HG03280 (cell line): ENCODE results near the gene COL5A1.
"Not testable (repeated sequence)": the region's sequence is repeated elsewhere in the genome, so short reads cannot be mapped to it uniquely, and the experiment has no call there.

Source experiments
- ATAC-seq: cut with Tn5 transposase; IDR thresholded peaks from one replicate; pipeline ENCODE4 v1.9.1; 2021; ENCODE audit warnings: mild to moderate bottlenecking, moderate library complexity; ENCODE audit not compliant: unreplicated experiment

The COL5A1 gene

DNA sequence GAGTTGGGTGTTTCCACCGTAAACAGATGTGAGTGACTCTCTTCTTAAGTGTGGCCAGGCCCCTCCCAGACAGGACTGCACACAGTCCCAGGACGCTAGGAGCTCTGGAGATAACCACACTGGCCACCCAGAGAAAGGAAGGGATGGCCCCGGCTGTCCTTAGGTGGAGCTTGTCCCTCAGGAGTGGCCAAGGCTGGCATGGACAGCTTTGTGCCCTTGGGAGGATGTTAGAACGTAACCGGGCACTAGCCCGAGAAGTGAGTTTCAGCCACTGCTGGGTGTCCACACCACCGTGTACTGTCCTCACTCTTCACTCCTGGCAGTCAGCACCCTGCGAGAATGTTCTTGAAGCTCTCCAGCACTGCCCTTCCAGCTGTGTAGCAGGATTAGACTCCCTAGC, 203.2 kb downstream of the COL5A1 start:
- no peak for ATAC-seq

DNA sequence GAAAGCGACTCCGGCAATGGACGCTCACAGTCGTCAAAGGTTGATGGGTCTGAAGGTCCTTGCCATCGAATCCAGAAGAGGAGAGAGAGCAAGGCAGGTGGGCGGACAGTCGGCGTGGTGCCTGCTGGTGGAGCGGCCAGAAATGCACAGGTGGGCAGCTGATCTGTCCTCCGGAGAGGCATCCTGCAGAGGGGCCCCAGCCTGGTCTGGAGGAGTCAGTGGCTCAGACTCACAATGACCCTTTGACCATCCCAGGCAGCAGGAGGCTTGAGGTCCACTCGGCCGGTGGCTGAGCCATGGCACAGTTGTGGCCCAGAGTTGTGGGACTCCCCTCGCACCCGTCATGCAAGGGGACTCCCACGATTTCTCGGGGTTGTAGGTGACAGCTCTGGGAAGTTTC, 204.6 kb downstream of the COL5A1 start:
- ATAC-seq: no peak

DNA sequence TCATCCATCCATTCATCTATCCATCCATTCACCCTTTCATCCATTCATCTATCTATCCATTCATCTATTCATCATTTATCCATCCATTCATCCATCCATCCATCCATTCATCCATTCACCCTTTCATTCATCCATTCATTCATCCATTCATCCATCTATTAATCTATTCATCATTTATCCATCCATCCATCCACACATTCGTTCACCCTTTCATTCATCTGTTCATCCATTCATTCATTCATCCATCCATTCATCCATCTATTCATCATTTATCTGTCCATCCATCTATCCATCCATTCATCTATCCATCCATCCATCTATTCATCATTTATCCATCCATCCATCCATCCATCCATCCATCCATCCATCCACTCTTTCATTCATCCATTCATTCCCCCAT, 205.1 kb downstream of the COL5A1 start:
- ATAC-seq: no peak

DNA sequence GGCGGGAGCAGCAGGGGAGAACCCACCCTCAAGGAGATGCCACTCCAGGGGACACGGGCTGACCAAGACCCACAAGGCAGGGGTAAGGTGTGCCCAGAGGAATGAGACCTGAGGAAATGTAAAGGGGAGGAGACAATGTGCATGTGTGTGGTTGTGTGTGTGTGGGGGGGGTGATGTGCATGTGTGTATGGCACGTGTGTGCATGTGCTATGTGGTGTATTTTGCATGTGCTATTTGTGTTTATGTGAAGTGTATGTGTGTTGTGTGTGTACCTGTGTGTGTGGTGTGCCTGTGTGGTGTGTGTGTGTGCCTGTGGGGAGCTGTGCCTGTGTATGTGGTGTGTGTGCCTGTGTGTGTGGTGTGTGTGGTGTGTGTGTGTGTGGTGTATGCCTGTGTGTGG, 205.5 kb downstream of the COL5A1 start:
- no peak for ATAC-seq

DNA sequence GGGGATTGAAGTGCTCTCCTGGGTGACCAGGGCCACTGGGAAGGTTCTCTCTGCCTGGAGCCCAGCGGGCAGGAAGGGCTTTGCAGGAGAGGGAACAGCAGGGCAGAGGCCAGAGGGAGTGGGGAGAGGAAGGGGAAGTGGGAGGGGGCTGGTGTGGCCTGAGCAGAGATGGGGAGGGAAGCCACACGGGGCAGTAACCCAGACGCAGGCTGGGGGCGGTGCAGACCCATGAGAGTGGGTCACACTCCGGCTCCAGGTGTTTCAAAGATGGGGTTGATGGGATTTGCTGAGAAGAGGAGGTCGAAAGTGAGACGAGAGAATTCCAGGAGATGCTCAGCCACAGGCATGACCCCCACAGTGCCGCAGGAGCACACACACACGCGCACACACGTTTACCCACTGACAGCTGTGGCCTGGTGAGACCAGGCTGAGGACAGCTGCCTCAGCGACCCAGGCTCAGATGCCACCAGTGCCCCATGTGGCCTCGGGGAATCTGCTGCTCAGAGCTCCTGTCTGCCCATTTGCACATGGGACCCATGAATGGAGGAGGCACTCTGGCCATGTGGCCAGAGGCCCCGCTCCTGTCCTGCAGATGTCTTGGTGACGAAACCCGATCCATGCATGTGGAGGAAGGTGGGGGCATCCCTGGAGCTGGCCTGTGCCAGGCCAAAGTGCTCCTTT, 206.3 kb downstream of the COL5A1 start:
- no peak for ATAC-seq

DNA sequence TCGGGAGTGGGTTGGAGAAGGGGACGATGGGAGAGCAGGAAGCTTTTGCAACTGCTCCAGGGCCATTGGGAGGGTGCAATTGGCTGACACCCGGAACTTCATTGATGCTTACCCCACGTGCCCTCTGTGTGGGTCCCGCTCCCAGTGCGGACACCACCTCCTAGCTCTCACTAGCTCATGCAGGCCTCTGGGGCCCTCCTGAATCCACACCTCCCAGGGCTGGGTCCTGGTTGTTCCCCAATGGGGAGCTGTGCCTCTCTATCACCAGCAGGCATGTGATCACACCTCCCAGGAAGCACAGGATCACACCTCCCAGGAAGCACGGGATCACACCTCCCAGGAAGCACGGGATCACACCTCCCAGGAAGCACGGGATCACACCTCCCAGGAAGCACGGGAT, 206.9 kb downstream of the COL5A1 start:
- no peak for ATAC-seq

DNA sequence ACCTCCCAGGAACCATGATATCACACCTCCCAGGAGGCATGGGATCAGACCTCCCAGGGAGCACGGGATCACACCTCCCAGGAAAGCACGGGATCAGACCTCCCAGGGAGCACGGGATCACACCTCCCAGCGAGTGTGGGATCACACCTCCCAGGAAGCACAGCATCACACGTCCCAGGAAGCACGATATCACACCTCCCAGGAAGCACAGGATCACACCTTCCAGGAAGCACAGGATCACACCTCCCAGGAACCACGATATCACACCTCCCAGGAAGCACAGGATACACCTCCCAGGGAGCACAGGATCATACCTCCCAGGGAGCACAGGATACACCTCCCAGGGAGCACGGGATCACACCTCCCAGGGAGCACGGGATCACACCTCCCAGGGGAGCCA, 209.0 kb downstream of the COL5A1 start:
- no peak for ATAC-seq

DNA sequence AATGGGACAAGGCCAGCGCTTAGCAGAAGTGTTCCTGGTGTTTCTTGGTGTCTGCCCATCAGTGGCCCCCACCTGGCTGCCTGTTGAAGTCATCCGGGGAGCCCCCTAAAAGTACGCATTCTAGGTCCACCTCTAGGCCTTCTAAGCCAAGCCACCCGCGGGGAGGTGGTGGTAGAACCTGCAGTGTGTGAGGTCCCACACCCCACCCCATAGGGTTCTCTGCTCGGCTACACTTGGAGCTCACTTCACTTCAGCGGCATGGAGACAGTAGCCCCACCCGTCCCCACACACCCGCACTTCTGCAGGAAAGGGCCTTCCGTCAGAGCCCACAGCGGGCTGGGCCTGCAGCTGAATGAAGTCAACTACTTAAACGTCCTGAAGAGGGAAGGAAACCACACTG, 209.4 kb downstream of the COL5A1 start:
- ATAC-seq: no peak

DNA sequence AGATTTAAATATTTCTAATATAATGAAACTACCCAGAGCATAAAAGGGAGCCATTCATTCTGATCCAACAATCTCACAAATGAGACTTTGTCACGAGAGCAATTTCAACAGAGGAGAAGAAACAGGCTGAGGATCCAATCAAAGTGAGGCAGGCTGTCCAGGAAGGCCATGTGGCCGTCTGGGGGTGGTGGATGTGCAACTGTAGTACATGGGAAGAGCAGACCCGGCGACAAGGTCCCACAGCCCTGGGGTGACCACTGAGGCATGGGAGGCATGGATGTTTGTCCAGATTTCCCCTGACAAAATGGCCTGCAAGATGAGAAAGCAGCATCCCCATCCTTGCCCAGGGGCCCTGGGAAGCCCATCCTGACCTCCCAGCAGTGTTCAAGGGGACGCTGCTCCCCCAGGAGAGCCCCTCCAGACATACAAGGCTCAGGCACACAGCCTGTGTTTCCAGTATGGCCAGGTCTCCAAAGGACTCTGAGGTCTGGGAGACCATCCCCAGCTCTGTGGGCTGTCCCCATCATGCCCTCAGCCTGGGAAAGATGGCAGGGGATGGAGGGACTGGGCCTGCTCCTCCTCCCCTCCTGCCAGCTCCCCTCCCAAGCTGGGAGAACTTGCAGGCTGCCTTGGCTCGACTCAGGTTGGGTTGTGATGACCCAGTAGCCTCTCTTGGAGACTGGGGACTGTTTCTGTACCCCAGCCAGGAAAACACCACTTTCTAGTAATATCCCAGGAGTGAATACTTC, 211.5 kb downstream of the COL5A1 start:
- no peak for ATAC-seq

DNA sequence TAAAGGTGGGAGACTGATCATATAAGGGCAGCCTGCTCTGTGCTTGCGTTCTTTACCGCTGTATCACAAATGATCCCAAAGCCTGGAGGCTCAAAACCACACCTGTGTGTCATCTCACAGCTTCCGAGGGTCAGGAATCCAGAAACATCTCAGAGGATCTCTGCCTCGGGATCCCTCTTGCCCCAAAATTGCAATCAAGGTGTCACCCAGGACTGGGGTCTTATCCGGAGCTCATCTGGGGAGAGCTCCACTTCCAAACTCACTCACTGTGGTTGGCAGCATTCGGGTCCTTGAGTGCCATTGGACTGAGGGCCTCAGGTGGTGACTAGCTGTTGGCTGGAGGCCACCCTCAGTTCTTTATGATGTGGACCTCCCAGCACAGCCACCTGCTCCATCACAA, 212.3 kb downstream of the COL5A1 start:
- ATAC-seq: no peak

DNA sequence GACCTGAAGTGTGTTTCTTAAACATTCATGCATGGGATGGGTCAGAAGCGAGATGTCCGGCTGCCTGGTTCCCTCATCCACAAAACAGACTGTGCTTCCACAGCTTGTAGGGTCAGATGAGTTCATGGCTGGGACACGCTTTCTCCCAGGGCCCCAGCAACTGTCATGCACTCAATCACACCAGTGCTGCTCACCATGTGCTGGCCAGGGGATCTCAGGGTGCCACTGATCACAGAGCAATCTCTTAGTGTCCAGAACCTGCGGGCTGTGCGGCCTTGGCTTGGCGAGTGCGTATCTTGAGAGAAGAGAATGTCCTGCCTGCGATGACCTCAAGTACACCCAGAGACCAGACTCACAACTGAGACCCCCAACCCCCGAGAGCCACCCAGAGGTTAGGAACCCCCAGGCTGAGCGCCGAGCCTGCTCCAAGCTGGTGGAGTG, 213.0 kb downstream of the COL5A1 start:
- no peak for ATAC-seq

DNA sequence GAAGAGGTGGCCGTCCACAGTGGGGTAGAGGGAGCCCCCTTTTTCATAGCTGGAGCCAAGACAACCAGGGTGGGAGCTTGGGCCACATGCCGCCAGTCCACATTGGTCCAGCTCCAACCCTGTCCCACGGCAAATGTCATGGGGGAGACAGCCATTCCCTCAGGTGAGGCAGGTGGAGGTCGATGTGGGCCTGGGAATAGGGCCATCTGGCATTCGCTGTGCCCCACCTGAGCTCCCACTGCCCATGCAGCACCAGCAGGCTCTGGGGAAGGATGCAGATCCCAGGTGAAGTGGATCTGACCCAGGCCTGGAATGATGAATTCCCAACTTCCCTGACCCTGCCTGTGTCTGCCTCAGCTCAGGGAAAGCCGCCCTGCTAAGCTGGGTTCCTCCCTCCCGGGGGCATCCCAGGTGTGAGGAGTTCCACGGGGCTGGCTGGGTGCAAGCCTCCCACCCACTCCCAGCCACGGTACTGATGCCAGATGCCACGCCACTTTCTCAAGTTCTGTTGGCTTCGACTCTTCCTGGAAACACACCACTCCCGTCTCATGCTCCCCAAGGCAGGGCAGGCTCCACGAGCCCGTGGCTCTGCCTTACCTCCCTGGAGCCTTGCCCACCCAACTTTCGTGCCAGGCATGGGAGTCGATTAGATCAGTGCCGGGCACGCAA, 213.8 kb downstream of the COL5A1 start:
- ATAC-seq: no peak

DNA sequence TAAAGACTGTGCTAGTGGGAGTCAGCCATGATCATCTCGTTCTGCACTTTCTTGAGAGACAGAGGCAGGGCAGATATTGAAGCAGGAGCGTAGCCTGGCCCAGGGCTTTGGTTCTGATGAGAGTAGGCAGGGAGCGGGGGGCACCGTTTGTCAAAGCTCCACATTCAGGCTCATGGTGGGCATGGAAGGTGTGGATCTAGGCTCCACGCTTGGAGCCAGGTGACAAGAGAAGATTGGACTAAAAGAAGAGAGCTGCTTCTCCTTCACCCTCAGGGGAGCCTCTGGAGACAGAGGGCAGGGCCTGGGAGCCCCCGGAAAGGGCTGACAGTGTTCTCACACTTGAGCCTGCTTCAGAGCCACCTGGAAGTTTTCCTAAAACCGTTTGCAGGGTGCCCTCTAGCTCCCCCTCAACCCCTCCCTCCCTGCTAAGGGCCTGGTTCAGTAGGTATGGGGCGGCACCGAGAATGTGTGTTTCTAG, 214.3 kb downstream of the COL5A1 start:
- no peak for ATAC-seq

DNA sequence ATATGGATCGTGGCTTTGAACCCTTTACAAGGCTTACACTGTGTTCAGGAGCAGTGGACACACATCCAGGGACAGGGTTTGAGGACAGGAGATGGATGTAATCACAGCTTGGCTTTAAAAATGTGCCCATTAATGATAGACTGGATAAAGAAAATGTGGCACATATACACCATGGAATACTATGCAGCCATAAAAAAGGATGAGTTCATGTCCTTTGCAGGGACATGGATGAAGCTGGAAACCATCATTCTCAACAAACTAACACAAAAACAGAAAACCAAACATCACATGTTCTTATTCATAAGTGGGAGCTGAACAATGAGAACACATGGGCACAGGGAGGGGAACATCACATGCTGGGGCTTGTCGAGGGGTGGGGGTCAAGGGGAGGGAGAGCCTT, 215.8 kb downstream of the COL5A1 start:
- ATAC-seq: not testable (repeated sequence)

DNA sequence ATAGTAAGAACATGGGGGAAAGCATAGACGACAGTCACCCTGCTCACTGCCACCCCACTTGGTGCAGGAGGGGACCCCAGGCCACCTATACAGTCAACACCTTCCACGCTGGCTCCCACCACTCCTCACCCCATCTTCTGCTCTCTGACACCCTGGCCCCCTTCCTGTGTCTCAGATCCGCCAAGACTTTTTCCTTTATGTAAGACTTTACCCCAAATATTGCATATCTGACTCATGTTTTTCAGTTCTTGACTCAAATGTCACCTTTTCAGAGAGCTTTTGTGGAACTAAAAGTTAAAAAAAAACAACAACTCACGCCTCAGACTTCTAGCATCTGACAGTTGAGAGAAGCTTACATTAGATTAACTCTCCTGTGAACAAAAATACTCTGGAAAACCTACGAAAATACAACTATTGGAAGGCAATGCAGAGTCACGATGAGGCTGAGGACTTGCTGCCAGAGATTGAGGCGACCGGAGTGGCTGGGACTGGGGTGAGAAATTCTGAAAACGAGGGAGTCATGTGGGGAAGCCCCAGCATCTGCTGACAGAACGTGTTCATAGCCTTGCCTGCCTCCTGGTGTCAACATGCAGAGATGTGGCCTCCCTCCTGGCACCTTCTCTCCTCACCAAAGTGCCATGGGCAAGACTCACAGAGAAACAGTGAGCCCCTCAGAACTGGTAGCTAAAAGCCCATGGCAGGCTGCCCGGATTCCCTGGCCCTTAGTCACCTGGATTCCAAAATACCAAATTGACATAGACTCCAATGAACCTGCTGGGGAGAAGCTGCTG, 216.6 kb downstream of the COL5A1 start:
- ATAC-seq: peak; percentile 72

DNA sequence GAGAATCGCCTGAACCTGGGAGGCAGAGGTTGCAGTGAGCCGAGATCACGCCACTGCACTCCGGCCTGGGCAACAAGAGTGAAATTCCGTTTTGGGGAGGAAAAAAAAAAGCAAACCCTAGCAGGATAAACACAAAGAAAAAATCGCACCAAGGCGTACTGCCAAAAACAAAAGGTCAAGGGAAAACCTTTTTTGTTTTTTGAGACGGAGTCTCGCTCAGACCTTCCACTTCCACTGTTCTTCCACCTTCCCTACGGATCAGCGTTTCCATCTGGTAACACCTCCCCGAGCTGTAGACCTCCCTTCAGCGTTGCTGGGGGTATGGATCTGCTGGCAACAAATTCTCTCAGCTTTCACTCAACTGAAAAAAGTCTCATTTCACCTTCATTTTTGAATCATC, 218.9 kb downstream of the COL5A1 start:
- ATAC-seq: no peak

DNA sequence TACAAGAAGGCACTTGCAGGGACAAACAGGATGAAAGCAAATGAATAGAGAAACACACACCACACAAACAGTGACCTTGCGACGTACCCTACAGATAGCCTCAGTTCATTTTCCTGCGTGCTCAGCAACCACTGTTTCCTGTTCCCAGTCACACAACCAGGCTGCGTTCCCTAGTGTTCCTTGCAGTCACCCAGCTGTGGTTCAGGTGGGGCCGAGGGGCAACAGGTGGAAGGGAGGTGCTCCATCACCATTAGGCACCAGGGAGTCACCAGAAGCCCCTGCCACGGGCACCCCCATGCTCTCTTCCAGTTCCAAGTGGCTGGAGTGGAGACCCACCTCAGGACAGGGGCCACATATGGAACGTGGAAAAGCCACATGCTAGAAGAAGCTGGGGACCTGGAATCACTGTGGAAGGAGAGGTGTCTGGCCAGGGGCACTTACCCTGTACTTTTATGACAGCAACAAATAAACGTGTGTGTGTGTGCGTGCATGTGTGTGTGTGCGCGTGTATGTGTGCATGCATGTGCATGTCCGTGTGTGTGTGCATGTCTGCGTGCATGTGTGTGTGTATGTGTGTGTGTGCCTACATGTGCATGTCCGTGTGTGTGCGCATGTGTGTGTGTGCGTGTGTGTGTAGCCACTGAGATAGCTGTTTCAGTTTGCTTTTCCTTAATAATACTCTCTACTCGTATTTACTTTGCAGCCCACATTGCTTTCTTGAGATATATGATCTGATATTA, 220.2 kb downstream of the COL5A1 start:
- no peak for ATAC-seq

DNA sequence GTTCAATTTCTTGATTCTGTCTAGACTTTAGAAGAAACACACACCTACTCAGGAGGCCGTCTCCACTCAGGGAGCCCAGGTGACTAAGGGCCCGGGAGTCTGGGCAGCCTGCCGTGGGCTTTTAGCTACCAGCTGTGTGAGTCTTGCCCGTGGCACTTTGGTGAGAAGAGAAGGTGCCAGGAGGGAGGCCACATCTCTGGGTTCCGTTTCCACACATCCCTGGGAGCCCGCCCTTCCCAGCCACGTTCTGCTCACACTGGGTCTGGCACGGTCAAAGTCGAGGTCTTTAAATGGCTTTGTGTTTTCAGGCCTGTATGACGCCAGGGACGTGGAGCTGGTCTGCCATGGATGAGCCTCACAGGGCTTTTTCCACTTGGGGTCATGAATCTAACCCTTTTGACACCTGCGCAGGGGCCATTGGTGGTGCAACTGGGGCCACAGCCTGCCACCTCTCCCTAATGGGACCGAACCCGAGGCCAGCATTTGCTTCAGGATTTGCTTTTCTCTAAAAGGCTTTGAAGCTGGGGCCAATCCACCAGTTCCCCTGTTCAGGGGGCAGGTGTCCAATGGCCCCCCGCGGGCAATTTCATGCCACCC, 221.8 kb downstream of the COL5A1 start:
- ATAC-seq: no peak

DNA sequence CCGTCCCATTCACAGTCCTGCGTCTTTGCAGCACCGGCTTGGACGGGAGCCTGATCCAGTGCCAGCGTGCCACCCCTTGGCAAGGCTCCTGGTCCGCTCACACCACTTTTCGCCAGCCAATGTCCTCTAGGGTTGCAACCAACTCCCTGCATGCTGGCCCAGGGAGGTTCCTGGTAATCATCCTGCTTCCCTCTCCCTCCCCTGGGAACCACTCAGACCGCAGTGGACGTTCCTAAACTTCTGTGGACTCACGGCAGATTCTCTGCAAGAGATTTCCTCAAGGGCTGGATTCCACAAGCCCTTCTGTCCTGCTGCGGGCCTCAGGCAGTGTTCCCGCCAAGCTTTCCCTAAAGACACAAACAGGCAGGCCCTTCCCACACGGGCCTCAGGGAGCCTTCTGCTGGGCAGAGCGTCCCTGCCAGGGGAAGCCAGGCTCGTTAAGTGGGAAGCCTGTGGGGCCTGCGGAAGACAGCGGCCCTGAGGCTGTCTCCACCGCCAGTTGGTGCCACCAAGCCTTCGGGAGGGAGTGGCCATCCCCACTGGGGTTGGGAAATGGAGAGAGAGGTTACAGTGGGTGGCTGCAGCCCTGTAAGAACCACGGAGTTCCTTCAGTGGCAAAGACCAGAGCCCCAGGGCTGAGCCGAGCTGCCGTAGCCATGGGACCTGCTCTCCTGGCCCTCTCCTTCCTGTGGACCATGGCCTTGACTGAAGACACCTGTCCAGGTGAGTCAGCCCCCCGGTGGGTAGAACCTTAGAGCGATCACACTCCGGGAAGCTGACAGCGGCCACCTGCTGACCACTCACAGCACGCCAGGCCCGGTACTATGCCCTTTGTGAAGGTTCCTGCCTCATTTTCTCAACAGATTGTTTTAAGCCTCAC, 222.6 kb downstream of the COL5A1 start:
- no peak for ATAC-seq
